Stimulated activated CD4-positive, alpha-beta T cell treated with anti-CD3 and anti-CD28 coated beads, TNF-alpha, amount 100 ng/mL, for 1 hour (primary cell): ENCODE results near the gene METTL25.

ENCODE experiments used
- DNase-seq, 3 donors: peaks; one replicate each; pipeline ENCODE4 v3.0.0-alpha.2; 2020; ENCODE audit warnings: low read depth in 3 of 3, low spot score in 1 of 3

The METTL25 gene

DNA sequence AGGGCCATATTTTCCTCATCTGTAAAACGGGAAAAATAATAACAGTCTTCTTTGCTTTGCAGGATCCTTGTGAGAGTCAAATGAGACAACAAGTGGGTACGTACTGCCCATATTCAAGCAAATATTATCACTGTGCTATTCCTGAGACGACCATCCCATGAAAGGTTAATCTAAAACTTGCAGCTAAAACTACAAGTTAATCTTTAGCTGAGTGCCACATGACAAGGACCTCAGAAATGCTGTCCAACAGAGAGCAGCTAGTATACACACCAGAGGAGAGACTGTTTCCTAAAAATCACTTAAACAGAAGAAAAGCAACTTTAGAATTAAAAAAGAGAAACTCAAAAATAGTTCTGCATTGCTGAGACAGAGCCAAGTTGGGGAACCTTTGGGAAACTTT is 165.7 kb downstream of the METTL25 start:
- no peak for DNase-seq

- DNase-seq: no peak
Measured at GRCh38 chr12:82524641-82525040, 166.3 kb downstream of the METTL25 start.

DNA sequence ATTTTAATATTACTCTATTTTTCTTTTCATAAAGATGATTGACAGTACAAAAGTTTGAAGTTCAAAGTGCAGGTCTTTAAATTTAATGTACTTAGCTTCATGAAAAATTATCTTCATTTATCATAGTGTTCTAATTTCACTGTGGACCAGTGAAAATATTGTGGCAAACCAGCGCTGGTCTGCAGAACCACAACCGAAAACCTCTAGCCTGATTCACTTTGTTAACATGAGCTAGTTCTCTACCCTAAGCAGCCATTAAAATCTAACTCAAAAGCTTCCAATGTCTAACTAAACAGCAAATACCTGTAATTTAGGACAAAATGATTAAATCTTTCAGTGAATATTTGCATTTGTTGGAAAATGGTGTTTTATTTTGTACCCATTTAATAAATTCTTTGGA is 167.3 kb downstream of the METTL25 start:
- no peak for DNase-seq

- no peak for DNase-seq
Measured at GRCh38 chr12:82527165-82527780, 168.9 kb downstream of the METTL25 start.
